ENCODE results near the gene GALNT16.

The GALNT16 gene

GRCh38 chr14:69237584-69237983 lies 22.4 kb upstream of the GALNT16 start:
- H3K4me3 ChIP-seq (ENCODE audit: extremely low read depth, insufficient read depth, low read length, poor library complexity, severe bottlenecking) = no peak overlapping the region
- H3K36me3 ChIP-seq (ENCODE audit: control insufficient read depth, insufficient read depth, low read length) = peaks cover 56% of the 10 kb centered on the region
- no peaks in the 10 kb centered on the region for H3K9me3 ChIP-seq (ENCODE audit: control insufficient read depth, low read length)
- H3K4me1 ChIP-seq (ENCODE audit: control insufficient read depth, insufficient read depth, low read length, poor library complexity, severe bottlenecking) = no peaks in the 10 kb centered on the region
- WGBS, 2 experiments (ENCODE audit: insufficient coverage in 2 of 2) = 94% methylated on average over 12 of the region's 12 CpGs
- H3K27ac ChIP-seq (ENCODE audit: low read depth, low read length, severe bottlenecking) = no peak overlapping the region

GRCh38 chr14:69238883-69239282 lies 21.1 kb upstream of the GALNT16 start:
- Histone ChIP-seq H3K9me3 (ENCODE audit: control insufficient read depth, low read length) (no peaks in the 10 kb centered on the region), H3K4me3 (ENCODE audit: extremely low read depth, insufficient read depth, low read length, poor library complexity, severe bottlenecking) (no peak overlapping the region), H3K36me3 (ENCODE audit: control insufficient read depth, insufficient read depth, low read length) (peaks cover 56% of the 10 kb centered on the region), H3K27ac (ENCODE audit: low read depth, low read length, severe bottlenecking) (no peak overlapping the region), H3K4me1 (ENCODE audit: control insufficient read depth, insufficient read depth, low read length, poor library complexity, severe bottlenecking) (no peaks in the 10 kb centered on the region)
- WGBS, 2 experiments (ENCODE audit: insufficient coverage in 2 of 2) = 61 to 93% methylated on average over 2 to 3 of the region's 4 CpGs

DNA sequence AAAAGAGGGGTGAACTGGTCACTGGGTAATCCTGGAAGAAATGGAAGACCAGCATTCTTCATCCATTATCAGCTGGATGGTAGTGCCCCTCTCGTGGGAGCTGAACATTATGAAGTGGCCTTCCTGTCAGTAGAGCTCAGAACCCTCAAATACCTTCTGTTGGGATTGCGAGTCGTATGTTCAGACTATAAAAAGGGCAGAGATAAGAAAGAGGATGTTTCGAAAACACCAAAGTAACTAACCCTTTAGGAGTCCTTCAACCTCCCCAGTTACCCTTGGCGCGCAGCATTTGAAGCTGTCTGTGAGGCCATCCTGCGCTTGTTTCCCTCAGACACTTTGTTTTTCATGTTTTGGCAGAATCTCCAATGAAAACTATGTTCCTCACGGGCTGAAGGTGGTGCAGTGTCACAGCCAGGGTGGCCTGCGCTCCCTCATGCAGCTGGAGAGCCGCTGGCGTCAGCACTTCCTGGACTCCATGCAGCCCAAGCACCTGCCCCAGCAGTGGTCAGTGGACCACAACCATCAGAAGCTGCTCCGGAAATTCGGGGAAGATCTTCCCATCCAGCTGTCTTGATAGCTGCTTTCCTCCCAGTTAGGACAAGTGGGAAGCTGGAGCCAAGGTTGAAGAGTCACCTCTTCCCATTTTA lies 19.3 kb upstream of the GALNT16 start:
- no peak overlapping the region for H3K27ac ChIP-seq (ENCODE audit: low read depth, low read length, severe bottlenecking)
- no peaks in the 10 kb centered on the region for H3K4me1 ChIP-seq (ENCODE audit: control insufficient read depth, insufficient read depth, low read length, poor library complexity, severe bottlenecking)
- H3K4me3 ChIP-seq (ENCODE audit: extremely low read depth, insufficient read depth, low read length, poor library complexity, severe bottlenecking) = no peak overlapping the region
- no peaks in the 10 kb centered on the region for H3K9me3 ChIP-seq (ENCODE audit: control insufficient read depth, low read length)
- peaks cover 44% of the 10 kb centered on the region for H3K36me3 ChIP-seq (ENCODE audit: control insufficient read depth, insufficient read depth, low read length)
- WGBS, 2 experiments (ENCODE audit: insufficient coverage in 2 of 2) = 93 to 94% methylated on average over 9 to 11 of the region's 13 CpGs

GRCh38 chr14:69241577-69241976 lies 18.4 kb upstream of the GALNT16 start:
- WGBS, 2 experiments (ENCODE audit: insufficient coverage in 2 of 2) = 85 to 96% methylated on average over 2 of the region's 2 CpGs
- H3K27ac ChIP-seq (ENCODE audit: low read depth, low read length, severe bottlenecking) = no peak overlapping the region
- no peaks in the 10 kb centered on the region for H3K4me1 ChIP-seq (ENCODE audit: control insufficient read depth, insufficient read depth, low read length, poor library complexity, severe bottlenecking)
- H3K9me3 ChIP-seq (ENCODE audit: control insufficient read depth, low read length) = no peaks in the 10 kb centered on the region
- H3K36me3 ChIP-seq (ENCODE audit: control insufficient read depth, insufficient read depth, low read length) = peaks cover 35% of the 10 kb centered on the region
- H3K4me3 ChIP-seq (ENCODE audit: extremely low read depth, insufficient read depth, low read length, poor library complexity, severe bottlenecking) = no peak overlapping the region

DNA sequence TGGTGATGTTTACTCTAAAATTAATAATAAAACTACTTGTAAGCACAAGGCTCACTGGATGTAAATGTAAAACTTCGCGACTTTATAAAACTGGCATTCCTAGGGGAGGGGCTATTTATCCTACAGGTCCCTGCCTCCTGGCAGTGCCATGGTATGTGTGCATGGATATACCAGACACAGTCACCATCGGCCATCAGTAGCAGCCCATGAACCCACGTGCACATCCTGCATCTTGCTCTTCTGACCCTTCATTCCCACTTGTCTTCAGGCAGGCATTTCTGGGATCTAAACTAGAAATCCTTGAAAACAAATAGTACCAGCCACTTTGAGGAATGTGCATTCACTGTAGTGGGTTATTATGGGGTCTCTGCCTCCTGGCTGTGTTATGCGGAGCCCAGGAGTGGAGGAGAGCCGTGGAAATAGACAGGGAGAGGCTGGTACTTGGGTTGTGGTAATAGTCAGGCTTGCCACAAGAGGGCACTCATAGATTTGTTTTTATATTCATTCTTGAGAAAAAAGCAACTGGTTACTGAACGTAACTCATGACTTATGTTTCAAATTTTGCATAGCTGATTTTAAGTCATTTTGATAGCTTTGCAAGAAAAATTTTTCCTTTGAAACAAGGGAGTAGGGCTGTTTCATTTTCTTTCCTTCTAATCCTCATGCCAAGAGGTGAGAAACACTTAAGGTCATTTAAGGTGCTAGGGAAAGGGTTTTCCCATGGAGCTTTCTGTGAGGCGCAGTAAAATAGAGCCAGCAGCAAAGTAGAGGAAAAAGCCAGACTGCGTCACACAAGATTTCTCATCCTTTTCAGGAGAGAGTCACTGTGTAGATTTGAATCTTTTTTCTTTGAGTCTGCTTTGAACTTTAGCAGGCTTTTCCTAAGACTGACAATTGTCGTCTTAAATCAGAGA lies 17.4 kb upstream of the GALNT16 start:
- Histone ChIP-seq H3K9me3 (ENCODE audit: control insufficient read depth, low read length) (no peaks in the 10 kb centered on the region), H3K36me3 (ENCODE audit: control insufficient read depth, insufficient read depth, low read length) (peaks cover 25% of the 10 kb centered on the region), H3K4me3 (ENCODE audit: extremely low read depth, insufficient read depth, low read length, poor library complexity, severe bottlenecking) (no peak overlapping the region), H3K4me1 (ENCODE audit: control insufficient read depth, insufficient read depth, low read length, poor library complexity, severe bottlenecking) (no peaks in the 10 kb centered on the region), H3K27ac (ENCODE audit: low read depth, low read length, severe bottlenecking) (no peak overlapping the region)
- WGBS, 2 experiments (ENCODE audit: insufficient coverage in 2 of 2) = 70 to 90% methylated on average over 6 to 8 of the region's 10 CpGs

DNA sequence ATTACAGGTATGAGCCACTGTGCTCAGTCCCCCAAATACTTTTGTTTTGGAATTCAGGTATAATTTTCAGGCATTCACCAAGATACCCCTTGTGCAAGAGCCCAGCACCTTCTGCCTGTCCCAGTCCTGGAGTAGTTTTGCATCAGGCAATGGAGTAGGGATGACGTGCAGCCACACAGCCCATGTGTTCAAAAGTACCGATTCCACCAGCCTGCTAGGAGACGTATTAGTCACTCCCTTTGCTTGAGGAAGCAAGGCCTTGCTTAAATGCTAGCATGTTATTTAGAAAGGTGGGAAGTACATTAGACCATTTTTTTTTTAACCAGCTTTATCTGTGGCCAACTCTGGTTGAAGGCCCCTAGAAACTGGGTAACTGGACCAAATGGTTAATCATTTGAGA lies 15.0 kb upstream of the GALNT16 start:
- Histone ChIP-seq H3K36me3 (ENCODE audit: control insufficient read depth, insufficient read depth, low read length) (peaks cover 7% of the 10 kb centered on the region), H3K27ac (ENCODE audit: low read depth, low read length, severe bottlenecking) (no peak overlapping the region), H3K4me1 (ENCODE audit: control insufficient read depth, insufficient read depth, low read length, poor library complexity, severe bottlenecking) (no peaks in the 10 kb centered on the region), H3K9me3 (ENCODE audit: control insufficient read depth, low read length) (no peaks in the 10 kb centered on the region), H3K4me3 (ENCODE audit: extremely low read depth, insufficient read depth, low read length, poor library complexity, severe bottlenecking) (no peak overlapping the region)
- WGBS, 2 experiments (ENCODE audit: insufficient coverage in 2 of 2) = 100% methylated on average over 2 to 3 of the region's 3 CpGs

DNA sequence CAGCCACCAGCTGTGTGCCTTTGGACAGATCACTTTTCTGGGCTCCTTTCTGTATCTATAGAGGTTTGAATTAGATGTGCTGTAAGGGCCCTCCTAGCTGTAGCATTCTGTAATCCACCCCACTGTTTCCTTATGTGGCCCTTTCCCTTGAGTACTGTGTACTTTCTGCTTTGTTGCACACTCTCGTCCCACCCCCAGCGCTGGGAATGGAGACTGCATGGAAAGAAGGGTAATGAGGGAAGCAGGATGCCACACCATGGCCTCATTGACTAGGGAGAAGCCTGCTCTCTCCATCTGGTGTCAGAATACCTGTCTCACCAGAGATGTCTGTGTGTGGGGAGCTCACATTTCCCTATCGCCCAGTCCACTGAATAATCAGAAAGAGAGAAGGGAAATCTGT lies 13.6 kb upstream of the GALNT16 start:
- H3K4me1 ChIP-seq (ENCODE audit: control insufficient read depth, insufficient read depth, low read length, poor library complexity, severe bottlenecking) = no peaks in the 10 kb centered on the region
- no peak overlapping the region for H3K4me3 ChIP-seq (ENCODE audit: extremely low read depth, insufficient read depth, low read length, poor library complexity, severe bottlenecking)
- H3K36me3 ChIP-seq (ENCODE audit: control insufficient read depth, insufficient read depth, low read length) = no peaks in the 10 kb centered on the region
- H3K9me3 ChIP-seq (ENCODE audit: control insufficient read depth, low read length) = no peaks in the 10 kb centered on the region
- no peak overlapping the region for H3K27ac ChIP-seq (ENCODE audit: low read depth, low read length, severe bottlenecking)
- 100% methylated on average over 1 of the region's 3 CpGs; no CpG with 5 or more reads in 1 of the 2 experiments for WGBS, 2 experiments (ENCODE audit: insufficient coverage in 2 of 2)

DNA sequence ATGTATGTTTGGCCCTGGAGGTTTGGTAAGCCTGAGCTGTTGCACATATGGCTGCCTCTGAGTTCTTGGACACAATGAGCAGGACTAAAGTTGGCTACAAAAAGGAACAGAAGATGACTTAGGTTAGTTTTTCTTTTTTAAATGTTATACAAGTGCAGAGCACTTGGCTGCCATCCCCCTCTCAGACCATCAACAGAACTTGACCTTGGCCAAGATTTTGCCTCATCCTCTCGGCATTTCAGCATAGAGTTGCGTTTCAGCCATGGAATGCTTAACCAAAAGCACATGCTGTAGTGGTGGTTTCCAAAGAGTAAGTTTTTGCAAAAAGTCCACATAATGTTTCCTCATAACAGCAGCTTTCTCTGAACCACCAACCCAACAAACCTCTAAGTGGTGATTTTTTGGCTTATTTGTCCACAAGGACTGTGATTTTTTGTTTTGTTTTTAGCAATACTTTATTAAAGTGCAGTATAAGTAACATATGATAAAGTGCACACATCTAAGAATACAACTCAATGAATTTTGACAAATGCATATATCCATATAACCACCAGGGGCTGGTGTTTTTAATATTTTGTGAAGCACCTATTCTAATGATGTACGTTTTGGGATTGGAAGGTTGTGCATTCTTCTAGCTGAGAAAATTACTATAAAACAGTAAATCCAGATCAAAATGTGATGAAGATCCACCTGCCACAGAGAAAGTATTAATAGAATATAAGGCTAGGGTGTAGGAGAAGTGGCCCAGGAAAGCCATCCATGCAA lies 12.1 kb upstream of the GALNT16 start:
- WGBS, 2 experiments (ENCODE audit: insufficient coverage in 2 of 2) = 86 to 90% methylated on average over 1 to 2 of the region's 3 CpGs
- Histone ChIP-seq H3K27ac (ENCODE audit: low read depth, low read length, severe bottlenecking) (no peak overlapping the region), H3K9me3 (ENCODE audit: control insufficient read depth, low read length) (no peaks in the 10 kb centered on the region), H3K4me3 (ENCODE audit: extremely low read depth, insufficient read depth, low read length, poor library complexity, severe bottlenecking) (no peak overlapping the region), H3K4me1 (ENCODE audit: control insufficient read depth, insufficient read depth, low read length, poor library complexity, severe bottlenecking) (no peaks in the 10 kb centered on the region), H3K36me3 (ENCODE audit: control insufficient read depth, insufficient read depth, low read length) (no peaks in the 10 kb centered on the region)

DNA sequence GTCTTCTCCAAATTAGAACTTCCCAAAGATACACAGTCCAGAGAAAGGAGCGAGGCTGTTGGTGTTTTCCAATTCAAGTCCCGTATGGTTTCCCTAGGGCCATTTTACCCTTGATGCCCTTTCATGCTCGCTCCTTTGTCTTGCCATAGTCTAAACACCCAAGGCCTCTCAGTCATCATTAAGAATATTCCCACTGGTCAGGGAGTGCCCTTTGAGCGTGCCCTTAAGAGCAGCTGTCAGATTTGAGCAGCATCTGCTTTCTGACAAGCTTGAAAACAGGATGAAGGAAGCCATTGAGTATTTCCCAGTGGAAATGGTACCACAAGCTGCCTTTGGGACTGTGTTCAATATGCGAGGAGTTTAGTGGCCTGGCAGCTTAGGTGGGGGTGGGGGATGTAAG lies 10.4 kb upstream of the GALNT16 start:
- no peak overlapping the region for H3K4me3 ChIP-seq (ENCODE audit: extremely low read depth, insufficient read depth, low read length, poor library complexity, severe bottlenecking)
- H3K27ac ChIP-seq (ENCODE audit: low read depth, low read length, severe bottlenecking) = no peak overlapping the region
- no peaks in the 10 kb centered on the region for H3K36me3 ChIP-seq (ENCODE audit: control insufficient read depth, insufficient read depth, low read length)
- no peaks in the 10 kb centered on the region for H3K4me1 ChIP-seq (ENCODE audit: control insufficient read depth, insufficient read depth, low read length, poor library complexity, severe bottlenecking)
- WGBS, 2 experiments (ENCODE audit: insufficient coverage in 2 of 2) = 89% methylated on average over 4 to 5 of the region's 5 CpGs
- H3K9me3 ChIP-seq (ENCODE audit: control insufficient read depth, low read length) = no peaks in the 10 kb centered on the region

DNA sequence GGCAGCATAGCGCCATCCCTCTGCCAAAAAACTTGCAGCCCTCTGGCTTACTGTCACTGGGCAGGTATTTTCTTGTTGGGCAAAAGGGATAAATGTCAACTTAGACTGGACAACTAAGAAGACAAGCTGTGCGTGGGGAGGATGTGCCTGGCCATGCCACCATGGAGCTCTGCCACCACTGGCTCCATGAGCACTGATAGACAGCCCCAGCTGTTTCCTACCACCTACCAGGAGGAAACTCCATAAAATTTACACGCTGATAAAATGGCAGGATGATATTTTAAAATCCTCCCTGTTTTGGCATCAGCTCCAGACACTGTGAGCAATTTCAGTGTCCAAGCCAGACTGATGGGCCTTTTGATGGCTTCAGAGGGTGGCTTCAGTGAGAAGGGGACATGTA lies 7.1 kb upstream of the GALNT16 start:
- no peak overlapping the region for H3K4me3 ChIP-seq (ENCODE audit: extremely low read depth, insufficient read depth, low read length, poor library complexity, severe bottlenecking)
- 68 to 93% methylated on average over 2 to 3 of the region's 3 CpGs for WGBS, 2 experiments (ENCODE audit: insufficient coverage in 2 of 2)
- no peaks in the 10 kb centered on the region for H3K36me3 ChIP-seq (ENCODE audit: control insufficient read depth, insufficient read depth, low read length)
- H3K9me3 ChIP-seq (ENCODE audit: control insufficient read depth, low read length) = no peaks in the 10 kb centered on the region
- H3K4me1 ChIP-seq (ENCODE audit: control insufficient read depth, insufficient read depth, low read length, poor library complexity, severe bottlenecking) = peaks cover 10% of the 10 kb centered on the region
- H3K27ac ChIP-seq (ENCODE audit: low read depth, low read length, severe bottlenecking) = no peak overlapping the region

Measured in mesodermal cell (in vitro differentiated cells).